Activated CD8-positive, alpha-beta memory T cell treated with anti-CD3 and anti-CD28 coated beads, Interleukin-2, amount 10 ng/mL, durations not matched to agents 7 days and 5 days (primary cell): ENCODE data around the gene GNG2. TPM values are rescaled to one million over a fixed set of nuclear protein-coding genes. Genes with fewer than 3 reads are reported as not detected.

Experiments
- ATAC-seq: fragments of 150-1000 bp; cut with Tn5 transposase; one replicate; pipeline ENCODE4 v1.10.0; 2021; ENCODE audit warnings: moderate library complexity
- CTCF ChIA-PET: fragments of 350-600 bp; sonication (Branson Sonifier 250); formaldehyde crosslinking; loops from one replicate; lab custom pipeline; 2021; ENCODE audit warnings: antibody characterized with exemption; lab: Charles Lee
- DNase-seq: peaks from one replicate; pipeline ENCODE4 v3.0.0-alpha.2; 2020
- H3K27ac Mint-ChIP-seq: one replicate; pipeline ENCODE4 v1.8.0; 2021; ENCODE audit warnings: mild to moderate bottlenecking, mixed read lengths
- H3K27me3 Mint-ChIP-seq: one replicate; pipeline ENCODE4 v1.8.0; 2021; ENCODE audit warnings: mixed read lengths
- H3K36me3 Mint-ChIP-seq: one replicate; pipeline ENCODE4 v1.8.0; 2021; ENCODE audit warnings: mild to moderate bottlenecking, mixed read lengths
- H3K4me1 Mint-ChIP-seq: one replicate; pipeline ENCODE4 v1.8.0; 2021; ENCODE audit warnings: mixed read lengths
- H3K4me3 Mint-ChIP-seq: one replicate; pipeline ENCODE4 v1.8.0; 2021; ENCODE audit warnings: mild to moderate bottlenecking, moderate library complexity, mixed read lengths
- H3K9me3 Mint-ChIP-seq: one replicate; pipeline ENCODE4 v1.8.0; 2022; ENCODE audit warnings: low read depth, mixed read lengths
- total RNA-seq, 2 experiments: library from RNA; stranded (reverse); gene quantifications; one replicate each; pipeline ENCODE4 v1.2.3, GENCODE V29; 2021

GNG2 gene
- total RNA-seq, 2 experiments from 2014 or later: 243 to 257 TPM

DNA sequence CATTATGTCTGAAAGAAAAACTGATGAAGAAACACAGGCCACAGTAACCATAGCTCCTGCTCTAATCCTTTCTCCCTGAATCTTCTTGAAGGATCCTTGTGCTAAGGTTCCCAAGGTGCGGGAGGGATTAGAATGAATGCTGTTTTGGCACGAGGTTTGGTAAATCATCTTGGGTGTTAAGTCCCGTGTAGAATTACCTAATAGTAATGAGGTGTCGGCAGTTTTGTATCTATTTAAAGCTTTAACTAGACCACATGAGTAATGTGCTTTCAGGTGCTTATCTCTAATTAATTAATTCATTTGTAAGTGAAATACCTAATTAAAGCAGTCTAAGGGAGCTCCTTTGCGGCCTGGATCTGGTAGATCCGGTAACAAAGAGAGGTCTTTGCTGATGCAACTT is 53.9 kb downstream of the GNG2 start:
- Mint-ChIP-seq H3K27ac (no peak overlapping the region), H3K9me3 (peaks cover under 1% of the 10 kb centered on the region), H3K27me3 (no peaks in the 10 kb centered on the region), H3K4me3 (no peak overlapping the region), H3K36me3 (peaks cover 63% of the 10 kb centered on the region), H3K4me1 (peaks cover 41% of the 10 kb centered on the region)
- DNase-seq (no peak), ATAC-seq (no peak)
- CTCF ChIA-PET: interaction anchor here (0.6 to 1.4 kb wide), 2 partner anchors 14 to 16 kb away, joined by 3 to 4 read pairs; no protein-coding TSS in a partner anchor

DNA sequence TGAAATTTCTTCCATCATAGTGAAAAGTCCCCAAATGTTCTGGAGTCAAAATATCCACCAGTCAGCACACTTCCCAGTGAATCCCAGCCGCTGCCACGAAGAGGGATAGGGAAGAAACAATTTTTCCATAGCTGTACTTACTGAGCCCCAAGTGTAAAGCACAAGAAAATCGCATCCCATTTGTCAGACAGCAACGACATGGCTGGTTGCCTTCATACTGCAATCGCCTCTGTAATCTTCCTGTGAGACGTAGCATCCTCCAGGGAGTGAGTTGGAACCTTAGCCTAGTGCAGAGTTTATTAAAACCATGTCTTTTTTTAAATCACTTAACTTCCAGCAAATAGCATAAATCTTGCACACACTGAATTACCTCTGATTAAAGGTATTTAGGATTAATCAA is 56.8 kb downstream of the GNG2 start:
- Mint-ChIP-seq H3K27me3 (no peaks in the 10 kb centered on the region), H3K9me3 (no peaks in the 10 kb centered on the region), H3K36me3 (peaks cover 62% of the 10 kb centered on the region), H3K27ac (no peak overlapping the region), H3K4me3 (no peak overlapping the region), H3K4me1 (peaks cover 20% of the 10 kb centered on the region)
- CTCF ChIA-PET: no interaction called here
- DNase-seq (no peak), ATAC-seq (no peak)

DNA sequence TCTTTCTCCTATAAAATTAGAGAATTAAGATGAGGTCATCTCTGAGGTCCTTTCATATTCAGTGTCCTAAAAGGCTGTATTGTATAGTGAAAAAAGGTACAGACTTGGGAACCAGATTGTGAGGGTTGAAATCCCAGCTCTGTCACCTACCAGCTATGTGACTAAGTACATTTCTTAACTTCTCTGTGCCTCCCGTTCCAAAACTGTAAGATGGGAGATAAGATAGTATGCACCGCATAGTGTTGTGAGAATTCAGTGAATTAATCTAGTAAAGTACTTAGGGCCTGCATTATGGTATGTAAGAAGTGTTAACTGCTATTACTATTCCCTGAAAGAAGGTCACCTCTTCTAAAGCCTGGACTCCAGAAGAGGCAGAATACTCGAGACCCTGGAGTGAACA is 60.6 kb downstream of the GNG2 start:
- Mint-ChIP-seq H3K36me3 (peaks cover 54% of the 10 kb centered on the region), H3K9me3 (no peaks in the 10 kb centered on the region), H3K4me1 (peaks cover 14% of the 10 kb centered on the region), H3K27ac (no peak overlapping the region), H3K27me3 (no peaks in the 10 kb centered on the region), H3K4me3 (no peak overlapping the region)
- DNase-seq (no peak), ATAC-seq (no peak)
- CTCF ChIA-PET: no interaction called here

DNA sequence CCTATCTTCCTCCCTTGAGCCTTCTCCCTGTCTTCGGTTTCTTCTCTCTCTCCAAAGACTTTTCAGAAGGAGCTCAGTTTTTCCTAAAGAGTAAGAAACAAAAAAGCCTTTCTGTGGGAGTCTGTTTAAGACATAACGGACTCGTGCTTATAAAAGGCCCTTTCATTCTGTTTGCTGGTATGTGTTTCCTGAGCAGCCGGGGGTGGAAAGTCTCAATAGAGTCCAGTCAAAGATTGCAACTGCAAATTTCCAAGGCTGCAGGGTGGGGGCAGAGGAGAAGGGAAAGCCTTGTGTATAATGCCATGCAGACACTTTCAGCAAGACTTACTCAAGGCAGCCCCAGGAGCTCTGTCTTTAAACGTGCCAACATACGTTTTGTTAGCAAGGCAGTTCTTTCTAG is 62.2 kb downstream of the GNG2 start:
- ATAC-seq (no peak), DNase-seq (no peak)
- peaks cover 51% of the 10 kb centered on the region for H3K36me3 Mint-ChIP-seq
- H3K9me3 Mint-ChIP-seq: no peaks in the 10 kb centered on the region
- H3K4me3 Mint-ChIP-seq: no peak overlapping the region
- peaks cover 20% of the 10 kb centered on the region for H3K4me1 Mint-ChIP-seq
- CTCF ChIA-PET: no interaction called here
- no peak overlapping the region for H3K27ac Mint-ChIP-seq
- H3K27me3 Mint-ChIP-seq: no peaks in the 10 kb centered on the region

DNA sequence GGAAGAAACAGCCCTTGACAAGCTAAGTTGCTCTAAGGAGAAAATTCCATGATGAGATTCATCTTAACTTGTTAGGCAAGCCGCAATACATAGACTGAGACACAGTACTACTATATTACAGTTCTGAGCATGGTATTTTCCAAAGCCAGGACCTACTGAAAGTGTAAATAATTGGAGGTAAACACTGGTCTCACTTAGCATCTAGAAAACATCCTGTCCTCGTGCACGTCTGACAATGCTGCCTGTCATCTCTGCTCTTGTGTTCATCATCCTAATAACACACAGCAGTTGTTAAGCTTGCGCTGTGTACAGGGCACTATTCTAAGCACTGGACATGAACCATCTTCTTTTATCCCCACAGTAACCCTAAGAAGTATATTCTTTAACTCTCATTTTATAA is 64.2 kb downstream of the GNG2 start:
- Mint-ChIP-seq H3K9me3 (no peaks in the 10 kb centered on the region), H3K27me3 (no peaks in the 10 kb centered on the region), H3K36me3 (peaks cover 55% of the 10 kb centered on the region), H3K27ac (no peak overlapping the region), H3K4me1 (peaks cover 32% of the 10 kb centered on the region), H3K4me3 (no peak overlapping the region)
- DNase-seq (no peak), ATAC-seq (no peak)
- CTCF ChIA-PET: no interaction called here

DNA sequence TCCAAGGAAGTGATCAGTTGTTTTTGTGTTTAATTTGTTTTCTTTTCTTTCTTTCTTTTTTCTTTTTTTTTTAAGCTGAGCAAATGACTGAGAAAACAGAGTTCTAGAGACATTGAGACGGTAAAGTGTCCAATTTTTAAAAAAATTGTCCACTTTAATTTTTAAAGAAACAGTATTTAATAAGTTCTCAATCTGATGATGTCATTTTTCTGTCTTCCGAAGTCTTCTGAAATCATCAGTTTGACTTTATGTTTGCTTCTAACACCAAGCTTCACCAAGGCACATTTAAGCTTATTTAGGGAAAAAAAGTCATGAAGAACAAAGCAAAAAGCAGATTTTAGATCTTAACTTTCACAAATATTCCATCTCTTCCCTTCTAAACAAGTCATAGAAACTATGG is 65.6 kb downstream of the GNG2 start:
- H3K36me3 Mint-ChIP-seq: peaks cover 59% of the 10 kb centered on the region
- no peak overlapping the region for H3K4me3 Mint-ChIP-seq
- H3K9me3 Mint-ChIP-seq: no peaks in the 10 kb centered on the region
- CTCF ChIA-PET: interaction anchor here (0.8 kb wide), 1 partner anchor 55 kb away, joined by 3 read pairs; no protein-coding TSS in a partner anchor
- ATAC-seq (no peak), DNase-seq (no peak)
- no peaks in the 10 kb centered on the region for H3K27me3 Mint-ChIP-seq
- peaks cover 46% of the 10 kb centered on the region for H3K4me1 Mint-ChIP-seq
- no peak overlapping the region for H3K27ac Mint-ChIP-seq

DNA sequence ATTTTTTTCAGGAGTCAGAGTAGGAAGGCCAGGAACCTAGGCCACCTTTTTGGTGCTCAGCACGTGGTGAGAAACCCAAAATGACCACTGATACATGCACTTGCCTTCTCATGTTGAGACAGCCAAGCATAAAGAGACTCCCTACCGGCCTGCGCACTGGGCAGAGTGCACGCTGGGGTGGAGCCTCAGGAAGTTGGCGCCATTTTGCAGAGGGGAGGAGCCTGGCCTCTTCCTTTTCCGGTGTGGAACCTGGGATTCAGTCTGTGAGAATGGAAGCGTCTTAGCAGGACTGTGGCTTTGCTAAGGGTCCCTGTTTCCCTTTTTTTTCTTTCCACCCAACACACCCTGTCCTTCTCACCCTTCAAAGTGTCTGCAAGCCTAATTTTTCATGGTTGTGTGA is 66.0 kb downstream of the GNG2 start:
- no peak overlapping the region for H3K4me3 Mint-ChIP-seq
- H3K4me1 Mint-ChIP-seq: peaks cover 50% of the 10 kb centered on the region
- CTCF ChIA-PET: interaction anchor here (0.8 kb wide), 1 partner anchor 55 kb away, joined by 3 read pairs; no protein-coding TSS in a partner anchor
- H3K36me3 Mint-ChIP-seq: peaks cover 59% of the 10 kb centered on the region
- H3K27ac Mint-ChIP-seq: no peak overlapping the region
- no peaks in the 10 kb centered on the region for H3K9me3 Mint-ChIP-seq
- no peaks in the 10 kb centered on the region for H3K27me3 Mint-ChIP-seq
- no peak for ATAC-seq
- DNase-seq: no peak

DNA sequence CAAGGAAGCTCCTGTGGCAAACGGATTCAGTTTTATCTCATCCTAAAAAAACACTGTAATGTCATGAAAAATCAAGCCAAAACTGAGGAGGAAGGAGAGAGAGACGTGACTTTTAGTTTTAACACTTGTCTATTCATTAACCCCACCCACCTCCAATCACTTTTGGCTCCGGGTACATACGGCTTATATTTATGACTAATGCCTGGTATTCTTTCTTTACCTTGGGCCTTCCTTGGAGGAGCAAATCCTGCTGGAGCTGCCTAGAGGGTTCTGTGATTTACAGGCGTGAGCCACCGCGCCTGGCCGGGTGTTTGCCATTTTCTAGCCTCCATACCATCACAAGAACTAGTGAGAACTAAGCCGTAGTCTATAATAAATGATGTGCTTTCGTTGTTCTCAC is 68.2 kb downstream of the GNG2 start:
- CTCF ChIA-PET: interaction anchor here (1.0 to 1.2 kb wide), 4 partner anchors 8 to 50 kb away, joined by 3 to 4 read pairs (median 4); no protein-coding TSS in a partner anchor
- no peaks in the 10 kb centered on the region for H3K9me3 Mint-ChIP-seq
- H3K4me1 Mint-ChIP-seq: peaks cover 52% of the 10 kb centered on the region
- no peak overlapping the region for H3K27ac Mint-ChIP-seq
- H3K36me3 Mint-ChIP-seq: peaks cover 60% of the 10 kb centered on the region
- H3K4me3 Mint-ChIP-seq: no peak overlapping the region
- DNase-seq (no peak), ATAC-seq (no peak)
- H3K27me3 Mint-ChIP-seq: no peaks in the 10 kb centered on the region

DNA sequence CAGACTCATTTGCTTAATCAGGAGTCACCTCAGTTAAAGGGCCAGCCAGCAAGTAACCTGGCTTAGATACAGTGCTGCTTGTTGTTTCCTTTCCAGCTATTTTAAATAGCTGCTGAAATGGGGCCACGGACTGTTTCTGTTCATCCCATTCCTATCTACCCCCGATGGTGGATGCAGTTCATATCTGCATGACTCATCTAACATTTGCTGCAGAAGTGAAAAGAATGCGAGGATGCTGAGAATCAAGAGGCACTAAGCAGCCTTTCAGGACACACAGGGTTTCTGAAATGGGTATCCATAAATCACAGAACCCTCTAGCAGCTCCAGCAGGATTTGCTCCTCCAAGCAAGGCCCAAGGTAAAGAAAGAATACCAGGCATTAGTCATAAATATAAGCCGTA is 68.8 kb downstream of the GNG2 start:
- Mint-ChIP-seq H3K9me3 (no peaks in the 10 kb centered on the region), H3K27me3 (no peaks in the 10 kb centered on the region), H3K4me1 (peaks cover 50% of the 10 kb centered on the region), H3K4me3 (no peak overlapping the region), H3K27ac (no peak overlapping the region), H3K36me3 (peaks cover 63% of the 10 kb centered on the region)
- ATAC-seq (no peak), DNase-seq (no peak)
- CTCF ChIA-PET: interaction anchor here (1.0 to 1.2 kb wide), 2 partner anchors 9 to 50 kb away, joined by 3 read pairs; no protein-coding TSS in a partner anchor

DNA sequence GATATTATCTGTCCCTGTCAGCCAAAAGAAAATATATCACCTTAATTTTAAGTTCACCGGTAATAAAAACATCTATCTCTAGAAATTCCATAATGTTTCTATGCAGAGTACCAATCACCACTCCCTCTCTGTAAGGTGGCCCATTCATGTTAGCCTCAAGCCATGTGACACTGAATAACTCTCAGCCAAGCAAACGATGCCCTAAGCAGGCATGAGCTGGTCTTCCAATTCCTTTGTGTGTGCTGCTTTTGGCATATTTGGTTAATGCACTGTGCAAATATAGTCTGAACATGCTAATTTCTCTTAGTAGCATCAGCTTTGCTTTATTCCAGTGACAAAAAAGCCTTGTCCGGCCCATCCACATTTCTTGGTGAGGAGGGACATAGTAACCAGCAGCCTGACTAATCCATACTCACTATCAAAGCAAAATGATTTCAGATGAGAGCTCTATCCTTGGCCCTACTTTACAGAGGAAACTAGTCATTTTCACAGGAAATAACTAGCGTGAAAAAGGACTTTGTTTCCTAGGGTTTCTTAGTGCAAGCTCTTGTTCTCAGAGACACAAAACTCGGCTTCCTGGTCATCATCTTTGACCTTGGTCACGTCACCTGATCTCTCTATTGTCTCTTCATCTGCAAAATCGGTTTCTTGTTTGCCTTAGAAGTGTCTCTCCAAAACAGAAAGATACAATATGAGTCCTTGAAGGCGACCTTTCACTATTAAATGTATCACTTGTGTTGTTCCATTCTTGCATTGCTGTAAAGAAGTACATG is 69.7 kb downstream of the GNG2 start:
- no peak for ATAC-seq
- peaks cover 48% of the 10 kb centered on the region for H3K4me1 Mint-ChIP-seq
- peaks cover 61% of the 10 kb centered on the region for H3K36me3 Mint-ChIP-seq
- H3K4me3 Mint-ChIP-seq: no peak overlapping the region
- peak overlapping the region; percentile 10 for H3K27ac Mint-ChIP-seq
- DNase-seq: no peak
- CTCF ChIA-PET: interaction anchor here (1.0 to 1.2 kb wide), 2 partner anchors 10 to 16 kb away, joined by 3 read pairs; no protein-coding TSS in a partner anchor
- no peaks in the 10 kb centered on the region for H3K9me3 Mint-ChIP-seq
- H3K27me3 Mint-ChIP-seq: no peaks in the 10 kb centered on the region

DNA sequence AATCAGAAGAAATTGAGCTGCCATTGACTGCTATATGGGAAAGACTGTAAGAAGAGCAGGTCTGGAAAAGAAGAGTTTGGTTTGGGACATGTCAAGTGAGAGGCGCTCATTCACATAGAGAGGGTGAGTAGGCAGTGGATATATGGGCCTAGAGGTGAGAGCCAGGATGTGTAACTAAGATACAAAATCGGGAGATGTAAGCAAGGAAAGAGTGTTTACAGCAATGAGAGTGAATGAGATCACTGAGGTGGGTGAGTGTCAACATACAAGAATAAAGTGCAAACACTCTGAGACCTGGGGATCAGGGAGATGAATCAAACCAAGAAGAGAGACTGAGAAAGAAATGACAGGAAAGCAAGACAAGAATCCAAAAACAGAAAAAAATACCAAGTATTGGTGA is 70.9 kb downstream of the GNG2 start:
- Mint-ChIP-seq H3K36me3 (peaks cover 62% of the 10 kb centered on the region), H3K27ac (peak overlapping the region; percentile 17), H3K4me1 (peaks cover 47% of the 10 kb centered on the region), H3K9me3 (no peaks in the 10 kb centered on the region), H3K27me3 (no peaks in the 10 kb centered on the region), H3K4me3 (no peak overlapping the region)
- CTCF ChIA-PET: interaction anchor here (1.0 kb wide), 1 partner anchor 17 kb away, joined by 3 read pairs; no protein-coding TSS in a partner anchor
- no peak for DNase-seq
- ATAC-seq: no peak

DNA sequence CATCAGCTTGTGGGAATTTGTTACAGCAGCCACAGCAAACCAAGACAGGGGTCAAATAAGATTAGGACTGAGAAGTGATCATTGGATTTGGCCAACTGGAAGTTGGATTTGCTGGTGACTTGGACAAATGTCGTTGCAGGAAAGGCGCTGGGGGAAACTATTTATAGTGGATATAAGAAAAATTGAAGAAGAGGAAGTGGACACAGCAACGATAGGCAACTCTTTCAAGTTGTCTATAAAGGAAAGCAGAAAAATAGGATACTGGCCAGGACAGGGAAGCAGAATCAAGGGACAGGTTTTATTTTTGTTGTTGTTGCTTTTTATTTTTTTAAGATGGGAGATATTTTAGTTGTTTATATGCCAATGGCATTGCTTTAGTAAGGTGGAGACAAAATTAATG is 72.8 kb downstream of the GNG2 start:
- Mint-ChIP-seq H3K4me3 (no peak overlapping the region), H3K27me3 (no peaks in the 10 kb centered on the region), H3K9me3 (no peaks in the 10 kb centered on the region), H3K36me3 (peaks cover 51% of the 10 kb centered on the region), H3K27ac (no peak overlapping the region), H3K4me1 (peaks cover 34% of the 10 kb centered on the region)
- ATAC-seq (no peak), DNase-seq (no peak)
- CTCF ChIA-PET: no interaction called here

DNA sequence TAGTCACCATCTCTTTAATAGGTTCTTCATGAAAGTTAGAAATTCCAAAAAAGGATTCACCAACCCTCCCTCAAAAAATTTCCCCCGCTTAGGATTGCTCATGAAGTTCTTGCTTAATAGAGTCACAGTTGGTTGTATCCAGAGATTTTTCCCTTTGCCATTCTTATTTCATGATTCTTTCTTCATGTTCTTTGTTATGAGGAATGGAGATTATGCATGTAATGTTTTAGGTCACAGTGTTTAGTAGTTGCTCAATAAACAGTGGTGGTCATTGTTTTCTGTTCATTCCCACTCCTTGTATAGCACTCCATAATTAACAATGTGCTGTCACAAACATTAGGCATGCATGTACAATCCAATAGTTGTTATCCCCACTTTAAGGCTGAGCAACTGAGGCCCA is 77.7 kb downstream of the GNG2 start:
- Mint-ChIP-seq H3K36me3 (peaks cover 65% of the 10 kb centered on the region), H3K27ac (no peak overlapping the region), H3K4me1 (peaks cover 14% of the 10 kb centered on the region), H3K27me3 (no peaks in the 10 kb centered on the region), H3K4me3 (no peak overlapping the region), H3K9me3 (no peaks in the 10 kb centered on the region)
- ATAC-seq (no peak), DNase-seq (no peak)
- CTCF ChIA-PET: no interaction called here

DNA sequence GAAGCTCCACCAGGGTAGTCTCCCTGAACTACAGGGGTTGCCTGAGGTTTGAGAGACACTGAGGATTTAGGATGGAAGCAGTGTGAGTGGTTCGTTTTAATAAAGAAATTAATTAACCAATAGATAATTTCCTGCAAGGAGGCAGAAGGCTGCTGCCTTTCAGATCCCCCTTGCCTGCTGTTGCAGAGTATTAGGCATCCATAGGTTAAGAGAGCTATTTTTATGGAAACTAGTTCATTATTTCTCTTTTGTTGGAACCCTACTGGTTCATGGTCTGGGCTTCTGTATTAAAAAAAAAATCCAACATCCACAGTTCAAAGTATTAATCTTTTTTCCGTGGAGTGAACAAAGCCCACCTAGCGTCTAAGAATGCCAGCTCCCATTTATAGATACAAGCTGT is 78.4 kb downstream of the GNG2 start:
- H3K4me1 Mint-ChIP-seq: peaks cover 12% of the 10 kb centered on the region
- no peak for ATAC-seq
- CTCF ChIA-PET: no interaction called here
- H3K4me3 Mint-ChIP-seq: no peak overlapping the region
- no peak overlapping the region for H3K27ac Mint-ChIP-seq
- no peak for DNase-seq
- H3K36me3 Mint-ChIP-seq: peaks cover 63% of the 10 kb centered on the region
- no peaks in the 10 kb centered on the region for H3K27me3 Mint-ChIP-seq
- H3K9me3 Mint-ChIP-seq: no peaks in the 10 kb centered on the region
